AG09319 (cell line): ENCODE results near the gene ZRANB3.

Source experiments
- DNase-seq: peaks from one replicate; pipeline ENCODE4 v3.0.0-alpha.2; 2010; ENCODE audit warnings: low read depth; ENCODE audit errors: extremely low read depth
- TF ChIP-seq, protein P1 (sequence below): IDR thresholded peaks from 2 replicates; pipeline ENCODE4 v1.5.1; 2011; ENCODE audit warnings: low read depth, mild to moderate bottlenecking, inconsistent platforms, low read length, moderate library complexity

ZRANB3 gene

GRCh38 chr2:135179689-135180088, 351.3 kb downstream of the ZRANB3 start:
- DNase-seq, result no peak
- TF ChIP-seq, protein P1, sequence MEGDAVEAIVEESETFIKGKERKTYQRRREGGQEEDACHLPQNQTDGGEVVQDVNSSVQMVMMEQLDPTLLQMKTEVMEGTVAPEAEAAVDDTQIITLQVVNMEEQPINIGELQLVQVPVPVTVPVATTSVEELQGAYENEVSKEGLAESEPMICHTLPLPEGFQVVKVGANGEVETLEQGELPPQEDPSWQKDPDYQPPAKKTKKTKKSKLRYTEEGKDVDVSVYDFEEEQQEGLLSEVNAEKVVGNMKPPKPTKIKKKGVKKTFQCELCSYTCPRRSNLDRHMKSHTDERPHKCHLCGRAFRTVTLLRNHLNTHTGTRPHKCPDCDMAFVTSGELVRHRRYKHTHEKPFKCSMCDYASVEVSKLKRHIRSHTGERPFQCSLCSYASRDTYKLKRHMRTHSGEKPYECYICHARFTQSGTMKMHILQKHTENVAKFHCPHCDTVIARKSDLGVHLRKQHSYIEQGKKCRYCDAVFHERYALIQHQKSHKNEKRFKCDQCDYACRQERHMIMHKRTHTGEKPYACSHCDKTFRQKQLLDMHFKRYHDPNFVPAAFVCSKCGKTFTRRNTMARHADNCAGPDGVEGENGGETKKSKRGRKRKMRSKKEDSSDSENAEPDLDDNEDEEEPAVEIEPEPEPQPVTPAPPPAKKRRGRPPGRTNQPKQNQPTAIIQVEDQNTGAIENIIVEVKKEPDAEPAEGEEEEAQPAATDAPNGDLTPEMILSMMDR, result no peak

DNA sequence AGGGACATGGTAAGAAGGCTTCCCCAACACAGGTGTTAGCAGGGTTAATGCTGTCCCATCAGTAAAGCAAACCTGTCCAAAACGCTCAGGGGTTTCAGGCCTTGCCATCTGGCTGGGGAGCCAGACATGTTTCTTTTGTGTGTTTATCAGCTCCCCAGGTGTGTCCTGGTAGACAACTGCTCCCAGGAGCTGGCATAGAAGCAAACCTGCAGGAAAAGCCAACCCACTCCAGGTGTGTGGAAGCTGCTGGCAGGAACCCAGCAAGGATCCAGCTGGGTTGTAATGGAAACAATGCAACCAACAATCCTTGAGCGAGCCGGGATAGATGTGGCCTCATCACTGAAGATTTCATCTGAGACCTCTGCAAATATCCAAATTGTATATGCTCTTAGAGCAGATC, 355.8 kb downstream of the ZRANB3 start:
- TF ChIP-seq, protein P1, result no peak
- no peak for DNase-seq

GRCh38 chr2:135174810-135175093, 356.3 kb downstream of the ZRANB3 start:
- no peak for DNase-seq
- TF ChIP-seq, protein P1, result no peak

DNA sequence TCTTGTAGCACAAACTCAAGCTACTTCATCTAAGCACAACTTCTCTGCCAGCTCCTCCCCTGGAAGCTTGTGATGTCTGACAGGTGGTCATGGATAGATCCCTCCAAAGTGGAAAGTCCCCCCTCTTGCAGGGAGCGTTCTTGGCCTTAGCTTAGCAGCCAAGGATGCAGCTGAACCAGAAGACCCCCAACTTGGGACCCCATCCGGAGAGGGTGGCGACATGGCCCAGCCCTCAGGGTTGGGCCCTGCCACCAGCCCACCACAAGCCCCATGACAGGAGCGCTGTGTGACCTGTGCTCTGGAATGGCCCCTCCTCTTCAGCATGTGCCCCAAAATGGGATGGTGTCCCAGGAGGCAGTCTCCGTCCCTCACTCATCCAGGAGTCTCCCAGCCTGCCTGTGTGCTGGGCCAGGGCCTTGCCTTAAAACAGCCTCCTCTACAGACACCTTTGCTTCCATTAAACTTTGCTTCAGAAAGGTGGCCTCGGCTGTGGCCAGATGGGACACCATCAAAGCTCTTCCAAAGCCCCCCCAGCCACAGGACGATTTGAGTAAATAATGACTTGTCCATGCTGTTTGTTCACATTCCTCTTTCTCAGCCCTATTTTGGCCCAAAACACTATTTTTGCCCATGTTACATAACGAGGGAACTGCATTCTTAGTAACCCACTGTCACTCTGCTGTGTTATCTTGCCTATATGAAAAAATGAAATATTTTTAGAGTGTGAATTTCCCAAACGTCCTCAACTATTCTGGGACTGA, 356.8 kb downstream of the ZRANB3 start:
- TF ChIP-seq, protein P1, result no peak
- DNase-seq, result no peak

DNA sequence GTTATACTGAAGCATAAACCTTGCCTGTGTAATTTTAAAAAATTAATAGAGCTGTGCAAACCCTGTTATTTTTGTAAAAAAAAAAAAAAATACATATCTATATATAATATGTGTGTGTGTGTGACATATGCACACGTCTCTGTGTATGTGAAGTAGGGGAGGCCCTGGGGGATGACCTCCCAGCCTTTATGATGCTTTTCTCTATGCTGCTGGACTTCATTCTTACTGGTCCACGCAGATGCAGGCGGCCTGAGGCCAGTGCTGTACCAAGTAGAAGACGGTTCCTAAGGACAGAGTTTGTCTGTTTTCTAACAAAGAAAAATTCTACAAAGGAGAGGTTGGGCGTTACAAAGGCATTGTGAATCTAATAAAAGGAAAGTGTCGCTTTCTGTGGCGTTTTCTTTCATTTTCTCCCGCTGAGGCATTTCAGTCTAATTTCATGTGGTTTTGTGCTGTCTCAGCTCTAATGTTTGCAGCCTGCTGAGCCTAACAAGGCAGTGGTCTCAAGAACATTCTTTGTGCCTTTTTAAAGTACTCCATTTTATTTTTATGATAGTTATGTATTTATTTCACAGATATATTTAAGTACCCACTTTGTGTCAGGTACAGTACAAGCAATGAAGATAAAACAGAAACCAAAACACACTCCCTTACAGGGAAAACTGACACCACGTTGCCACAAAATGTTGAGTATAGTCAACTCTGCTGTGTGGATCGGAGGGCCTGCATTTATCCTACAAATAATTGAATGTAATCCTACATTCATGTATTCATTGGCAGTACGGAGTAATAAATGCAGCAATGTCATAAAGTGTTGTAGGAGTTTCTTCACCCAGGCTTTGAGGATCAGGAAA, 360.9 kb downstream of the ZRANB3 start:
- DNase-seq, result no peak
- TF ChIP-seq, protein P1, result no peak

- TF ChIP-seq, protein P1, result no peak
- DNase-seq, result no peak
Measured at GRCh38 chr2:135168204-135168856, 362.7 kb downstream of the ZRANB3 start.

DNA sequence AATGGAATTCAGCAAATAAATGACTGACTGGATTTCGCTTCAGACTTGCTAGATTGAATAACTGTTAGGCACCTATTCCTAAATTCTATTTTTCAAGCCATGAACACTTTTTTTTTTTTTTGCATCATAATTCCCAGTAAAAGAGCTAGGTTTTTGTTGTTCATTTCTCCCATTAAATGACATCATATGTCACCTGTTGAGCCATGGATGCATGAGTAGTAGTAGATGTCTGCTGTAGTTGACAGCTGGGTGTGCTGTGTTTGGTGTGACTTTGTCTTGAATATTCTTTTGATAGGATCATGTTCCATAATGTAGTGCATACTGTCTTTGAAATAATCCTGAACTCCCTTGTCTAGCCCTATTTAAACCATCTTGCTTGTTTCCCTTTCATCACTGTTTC, 363.7 kb downstream of the ZRANB3 start:
- DNase-seq, result no peak

More for the DNA sequence above, 363.7 kb downstream of the ZRANB3 start:
- TF ChIP-seq, protein P1, result no peak
